ENCODE results near the gene PGF. TPM values are rescaled to one million over a fixed set of nuclear protein-coding genes. Genes with fewer than 3 reads are reported as not detected.

PGF gene
- 10 to 100 TPM in 2 of 6 donors, 1 to 10 TPM in 3, under 1 TPM in 1; 0.89 to 21.3 (median 5.0) TPM for total RNA-seq

DNA sequence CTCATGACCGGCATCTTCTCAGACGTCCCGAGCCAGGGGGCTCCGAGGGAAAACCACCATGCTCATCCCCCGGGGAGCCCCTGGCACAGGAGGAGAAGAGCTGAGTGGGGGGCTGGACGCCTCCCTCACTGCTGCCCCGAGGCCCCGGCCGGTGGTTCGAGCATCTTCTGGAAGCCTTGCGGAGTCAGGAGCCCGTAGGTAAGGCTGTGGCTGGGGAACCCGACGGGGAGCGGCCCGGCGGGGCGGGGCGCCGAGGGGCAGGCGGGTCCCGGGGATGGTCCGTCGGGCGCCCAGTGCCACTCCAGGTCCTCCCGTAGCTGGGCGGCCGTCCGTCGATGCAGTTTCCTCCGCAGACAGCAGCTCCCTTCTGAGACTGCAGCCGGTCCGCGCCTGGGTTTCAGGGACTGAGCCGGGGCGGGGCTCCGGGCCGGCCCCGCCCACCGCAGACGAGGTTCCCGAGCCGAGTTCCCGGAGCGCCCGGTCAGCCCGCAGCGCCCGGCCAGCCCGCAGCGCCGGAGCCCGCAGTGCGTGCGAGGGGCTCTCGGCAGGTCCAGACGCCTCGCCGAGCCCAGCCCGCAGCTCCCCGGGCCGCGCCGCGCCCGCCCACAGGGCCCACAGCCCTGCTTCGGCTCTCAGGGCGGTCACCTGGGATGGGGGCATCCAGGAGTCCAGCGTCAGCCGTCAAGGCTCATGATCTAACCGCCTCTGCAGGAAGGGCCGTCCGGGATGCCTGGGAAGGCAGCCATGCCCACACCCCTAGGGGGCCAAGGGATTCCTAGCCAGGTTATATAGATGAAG, at the start of gene PGF:
Gene PGF (minus strand): TSS at position 369 of the 798 bp plus-strand sequence. CDS start 355 bp downstream, at position 14.
- H3K4me3 ChIP-seq, result peak within 1 kb of the TSS; percentile 27 to 64 (median 51)
- peaks cover 7 to 20% (median 15%) of the 10 kb centered on the region in 4 donors for H3K4me1 ChIP-seq
- WGBS, 2 donors, result 4 to 13% methylated on average over 4 to 11 of the region's 73 CpGs
- no peaks in the 10 kb centered on the region for H3K36me3 ChIP-seq
- H3K27ac ChIP-seq, result peak within 1 kb of the TSS in 2 of 4 donors; percentile 21 to 28
- H3K9me3 ChIP-seq, result no peaks in the 10 kb centered on the region
- TF ChIP-seq POLR2AphosphoS5 (IDR thresholded peaks at IDR 0.05), result peak in 1 of 2 donors; percentile 75
- TF ChIP-seq, protein P1, sequence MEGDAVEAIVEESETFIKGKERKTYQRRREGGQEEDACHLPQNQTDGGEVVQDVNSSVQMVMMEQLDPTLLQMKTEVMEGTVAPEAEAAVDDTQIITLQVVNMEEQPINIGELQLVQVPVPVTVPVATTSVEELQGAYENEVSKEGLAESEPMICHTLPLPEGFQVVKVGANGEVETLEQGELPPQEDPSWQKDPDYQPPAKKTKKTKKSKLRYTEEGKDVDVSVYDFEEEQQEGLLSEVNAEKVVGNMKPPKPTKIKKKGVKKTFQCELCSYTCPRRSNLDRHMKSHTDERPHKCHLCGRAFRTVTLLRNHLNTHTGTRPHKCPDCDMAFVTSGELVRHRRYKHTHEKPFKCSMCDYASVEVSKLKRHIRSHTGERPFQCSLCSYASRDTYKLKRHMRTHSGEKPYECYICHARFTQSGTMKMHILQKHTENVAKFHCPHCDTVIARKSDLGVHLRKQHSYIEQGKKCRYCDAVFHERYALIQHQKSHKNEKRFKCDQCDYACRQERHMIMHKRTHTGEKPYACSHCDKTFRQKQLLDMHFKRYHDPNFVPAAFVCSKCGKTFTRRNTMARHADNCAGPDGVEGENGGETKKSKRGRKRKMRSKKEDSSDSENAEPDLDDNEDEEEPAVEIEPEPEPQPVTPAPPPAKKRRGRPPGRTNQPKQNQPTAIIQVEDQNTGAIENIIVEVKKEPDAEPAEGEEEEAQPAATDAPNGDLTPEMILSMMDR (IDR thresholded peaks at IDR 0.05), result no peak
- TF ChIP-seq POLR2A (IDR thresholded peaks at IDR 0.05), result peak in 2 of 4 donors; percentile 39 to 48
- ATAC-seq (ENCODE audit: low FRiP score in 2 of 2) (peak in 1 of 2 donors; percentile 91), DNase-seq (peak; percentile 76 to 94)
- H3K27me3 ChIP-seq, result peaks cover 0 to 11% (median 0%) of the 10 kb centered on the region in 4 donors

GRCh38 chr14:75003250-75004027, 48.0 kb upstream of the PGF start:
- 13% methylated on average over 17 to 18 of the region's 18 CpGs for WGBS, 2 donors
- no peak for ATAC-seq (ENCODE audit: low FRiP score in 2 of 2)
- peak overlapping the region; percentile 83 to 92 (median 84) for H3K27ac ChIP-seq

GRCh38 chr14:75002392-75003249, 47.2 kb upstream of the PGF start, which contains the start of gene EIF2B2:
Gene EIF2B2, plus strand, starts transcription at chr14:75002921. Its CDS starts 70 bp downstream, at chr14:75002991.
- no peaks in the 10 kb centered on the region for H3K9me3 ChIP-seq
- peaks cover 10 to 33% (median 14%) of the 10 kb centered on the region in 4 donors for H3K4me1 ChIP-seq
- whole genome bisulfite sequencing, 2 donors, result 1% methylated on average over 31 to 56 of the region's 66 CpGs
- peak within 1 kb of the TSS; percentile 83 to 92 (median 84) for H3K27ac ChIP-seq
- ATAC-seq (ENCODE audit: low FRiP score in 2 of 2), result peak; percentile 99
- H3K36me3 ChIP-seq, result peaks cover 15 to 31% (median 25%) of the 10 kb centered on the region in 4 donors
- peak; percentile 98 to 99 for DNase-seq
- H3K4me3 ChIP-seq, result peak within 1 kb of the TSS; percentile 67 to 96 (median 92)
- TF ChIP-seq EP300 (IDR thresholded peaks at IDR 0.05) (no peak), POLR2A (IDR thresholded peaks at IDR 0.05) (peak in 3 of 4 donors; percentile 37 to 80 (median 80)), POLR2AphosphoS5 (IDR thresholded peaks at IDR 0.05) (peak; percentile 74 to 75)
- TF ChIP-seq, protein P1 (IDR thresholded peaks at IDR 0.05), result peak in 4 of 6 experiments; percentile 55 to 62 (median 60)
- H3K27me3 ChIP-seq, result no peaks in the 10 kb centered on the region

More at GRCh38 chr14:75003250-75004027, 48.0 kb upstream of the PGF start:
- Histone ChIP-seq H3K36me3 (peaks cover 15 to 39% (median 32%) of the 10 kb centered on the region in 4 donors), H3K4me3 (peak overlapping the region; percentile 67 to 96 (median 92)), H3K4me1 (peaks cover 10 to 33% (median 14%) of the 10 kb centered on the region in 4 donors), H3K27me3 (no peaks in the 10 kb centered on the region), H3K9me3 (no peaks in the 10 kb centered on the region)
- TF ChIP-seq POLR2A (IDR thresholded peaks at IDR 0.05), result no peak
- TF ChIP-seq, protein P1 (IDR thresholded peaks at IDR 0.05), result no peak
- no peak for TF ChIP-seq POLR2AphosphoS5 (IDR thresholded peaks at IDR 0.05)
- TF ChIP-seq EP300 (IDR thresholded peaks at IDR 0.05), result no peak
- no peak for DNase-seq

DNA sequence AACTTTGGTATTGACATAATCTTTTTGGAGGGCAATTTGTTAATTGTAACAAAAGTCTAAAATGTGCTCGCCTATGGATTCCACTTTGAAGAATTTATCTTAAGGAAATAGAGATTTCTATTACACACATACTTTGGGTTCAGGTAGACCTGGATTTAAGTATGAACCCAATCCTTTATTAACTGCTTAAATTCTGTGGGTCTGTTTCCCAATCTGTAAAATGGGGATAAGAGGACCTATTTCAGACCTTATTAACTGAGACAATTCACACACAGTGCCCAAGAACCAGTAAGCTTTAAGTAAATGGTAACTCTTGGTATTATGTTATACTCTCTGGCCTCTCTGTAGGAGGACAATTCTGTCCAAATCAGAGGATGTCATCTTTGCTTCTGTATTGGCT, 46.5 kb upstream of the PGF start:
- no peak for TF ChIP-seq POLR2A (IDR thresholded peaks at IDR 0.05)
- TF ChIP-seq EP300 (IDR thresholded peaks at IDR 0.05), result no peak
- TF ChIP-seq POLR2AphosphoS5 (IDR thresholded peaks at IDR 0.05), result no peak
- TF ChIP-seq, protein P1 (IDR thresholded peaks at IDR 0.05), result no peak
- WGBS, 2 donors, result 98 to 100% methylated on average over 1 of the region's 1 CpG
- ATAC-seq (ENCODE audit: low FRiP score in 2 of 2), result no peak
- H3K4me3 ChIP-seq, result peak overlapping the region in 3 of 4 donors; percentile 67 to 95 (median 90)
- H3K9me3 ChIP-seq, result no peaks in the 10 kb centered on the region
- H3K36me3 ChIP-seq, result peaks cover 11 to 24% (median 18%) of the 10 kb centered on the region in 4 donors
- DNase-seq, result no peak
- H3K27ac ChIP-seq, result peak overlapping the region; percentile 83 to 92 (median 84)
- H3K4me1 ChIP-seq, result peaks cover 10 to 33% (median 14%) of the 10 kb centered on the region in 4 donors
- H3K27me3 ChIP-seq, result no peaks in the 10 kb centered on the region

Data from upper lobe of left lung (tissue), 6 donors.